Measurements from ENCODE around the gene INO80D. TPM values are rescaled to one million over a fixed set of nuclear protein-coding genes. Genes with fewer than 3 reads are reported as not detected.

Gene INO80D
- total and polyA plus RNA-seq, 2 of the 8 experiments (the other 6 are each of a cell fraction or from before 2014, with no cell fraction given), result 6.2 to 37.4 TPM

DNA sequence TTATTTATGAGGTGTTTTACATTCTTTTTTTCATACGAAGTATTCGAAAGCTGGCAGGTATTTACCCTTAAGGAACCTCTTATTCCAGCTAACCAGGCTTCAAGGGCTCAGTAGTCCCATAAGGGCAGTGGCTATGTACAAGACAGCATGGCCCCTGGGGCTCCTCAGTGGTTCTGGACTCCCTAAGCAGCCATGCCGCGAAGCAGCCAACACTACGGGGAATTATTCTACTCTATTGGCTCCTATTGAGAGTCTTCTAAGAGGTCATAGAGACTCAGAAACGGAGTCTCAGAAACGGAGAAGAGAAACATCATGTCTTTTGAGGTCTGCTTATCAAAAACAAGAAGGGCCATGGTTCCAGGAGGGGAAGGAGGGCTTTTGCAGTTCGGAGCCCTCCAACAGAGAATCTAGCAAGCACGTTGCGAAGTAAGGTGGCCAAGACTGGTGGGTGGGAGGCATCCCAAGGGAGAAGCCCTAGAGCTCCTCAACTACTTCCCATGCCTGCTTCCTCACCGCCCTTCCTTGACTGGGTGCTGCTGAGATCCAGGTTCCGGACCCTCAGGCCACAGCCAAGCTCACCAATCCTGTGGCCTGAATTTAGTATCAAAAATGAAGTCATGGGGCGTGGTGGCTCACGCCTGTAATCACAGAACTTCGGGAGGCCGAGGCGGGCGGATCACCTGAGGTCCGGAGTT, 109.7 kb downstream of the INO80D start:
- Histone ChIP-seq H3K36me3 (ENCODE audit: control insufficient read depth in 2 of 4, insufficient read depth in 4 of 4, low read length in 3 of 4) (no peaks in the 10 kb centered on the region), H3K9me3 (ENCODE audit: insufficient read depth in 2 of 2, low read depth in 1 of 2, low read length in 1 of 2) (no peaks in the 10 kb centered on the region; a peak in 1 of 4 replicates), H3K4me1 (replicated peaks in 1 of 4; ENCODE audit: control insufficient read depth in 3 of 4, insufficient read depth in 4 of 4, low read length in 3 of 4) (no peaks in the 10 kb centered on the region), H2AK5ac (ENCODE audit: low read depth, low read length) (no peak overlapping the region), H3K79me2 (ENCODE audit: control insufficient read depth in 1 of 2, insufficient read depth in 2 of 2, low read length in 2 of 2) (no peaks in the 10 kb centered on the region), H4K5ac (ENCODE audit: insufficient read length, low read depth, low read length) (no peak overlapping the region), H2BK5ac (ENCODE audit: low read depth, low read length) (no peak overlapping the region), H3K18ac (ENCODE audit: extremely low read depth, low read length) (no peak overlapping the region), H3K23me2 (ENCODE audit: low read depth, low read length) (no peaks in the 10 kb centered on the region), H4K8ac (ENCODE audit: extremely low read depth, insufficient read depth, low read length) (no peak overlapping the region), H3K56ac (replicated peaks; ENCODE audit: insufficient read length, low read depth, low read length) (no peak overlapping the region), H3K79me1 (ENCODE audit: low read depth, low read length) (no peaks in the 10 kb centered on the region; the same call in 1 of the 2 replicates), H3K4me3 (ENCODE audit: extremely low read depth in 1 of 4, insufficient read depth in 2 of 4, low read depth in 3 of 4, low read length in 4 of 4) (no peak overlapping the region), H3K23ac (ENCODE audit: insufficient read length) (no peak overlapping the region), H3K9ac (replicated peaks in 1 of 4; ENCODE audit: extremely low read depth in 1 of 4, low read depth in 3 of 4, low read length in 3 of 4) (no peak overlapping the region), H3K4me2 (ENCODE audit: insufficient read depth in 1 of 2, low read depth in 2 of 2, low read length in 2 of 2) (no peak overlapping the region), H3K14ac (ENCODE audit: insufficient read length) (no peak overlapping the region), H2BK20ac (ENCODE audit: low read length) (no peak overlapping the region), H3K4ac (replicated peaks; ENCODE audit: insufficient read length, low read depth, low read length) (no peak overlapping the region), H4K20me1 (replicated peaks in 1 of 2; ENCODE audit: control insufficient read depth in 1 of 2, insufficient read depth in 2 of 2, low read length in 2 of 2) (no peaks in the 10 kb centered on the region), H2BK12ac (ENCODE audit: low read depth, low read length) (no peak overlapping the region), H3K27me3 (replicated peaks in 1 of 4; ENCODE audit: control insufficient read depth in 3 of 4, extremely low read depth in 1 of 4, insufficient read depth in 3 of 4, low read length in 3 of 4) (no peaks in the 10 kb centered on the region), H3K27ac (ENCODE audit: low read depth, low read length) (no peak overlapping the region), H2AFZ (ENCODE audit: low read length) (no peak overlapping the region), H2BK120ac (replicated peaks; ENCODE audit: low read depth, low read length) (no peak overlapping the region), H2BK15ac (ENCODE audit: low read length) (no peak overlapping the region), H4K91ac (replicated peaks; ENCODE audit: insufficient read length, low read length) (no peak overlapping the region)
- DNase-seq (ENCODE audit: low read depth in 1 of 2, low spot score in 2 of 2) (peak in 1 of 2 experiments; percentile 36), FAIRE-seq (no peak)
- ChIA-PET POLR2A (ENCODE audit: partially characterized antibody) (no interaction called here), CTCF (ENCODE audit: partially characterized antibody) (interaction anchor here (1.6 kb wide), 1 partner anchor 11 kb away, joined by 8 read pairs; no protein-coding TSS in a partner anchor)
- 94% methylated on average over 19 of the region's 19 CpGs; no CpG with 5 or more reads in 1 of the 2 experiments for WGBS, 2 experiments (ENCODE audit: extremely low coverage in 1 of 2, insufficient coverage in 1 of 2, insufficient read length in 1 of 2, insufficient replicate concordance in 2 of 2, low coverage in 1 of 2, low lambda C conversion rate in 2 of 2, missing lambda C conversion rate in 1 of 2)
- no peak for TF ChIP-seq CTBP2 (IDR thresholded peaks at IDR 0.05; ENCODE audit: borderline replicate concordance, insufficient read depth, insufficient read length, low read length)

Data from H1 (cell line).